IPS-20b (cell line): Measurements from ENCODE around the gene MYO5B.

ENCODE experiments used
- H3K27ac ChIP-seq: one replicate; pipeline ENCODE4 v1.5.1; 2013; ENCODE audit warnings: low read length
- H3K27me3 ChIP-seq: 2 replicates; pipeline ENCODE4 v1.6.1; 2013; ENCODE audit warnings: mild to moderate bottlenecking, low read length, inconsistent platforms; ENCODE audit not compliant: insufficient read depth
- H3K36me3 ChIP-seq: 2 replicates; pipeline ENCODE4 v1.6.1; 2013; ENCODE audit warnings: low read depth, mild to moderate bottlenecking, inconsistent platforms, low read length, moderate library complexity; ENCODE audit not compliant: insufficient read depth
- H3K4me1 ChIP-seq: 2 replicates; pipeline ENCODE4 v1.6.1; 2013; ENCODE audit warnings: mild to moderate bottlenecking, control low read depth, inconsistent platforms, low read length, moderate library complexity; ENCODE audit not compliant: insufficient read depth
- H3K4me3 ChIP-seq: 2 replicates; pipeline ENCODE4 v1.5.1; 2013; ENCODE audit warnings: mild to moderate bottlenecking, low read length, inconsistent platforms
- H3K9ac ChIP-seq: 2 replicates; pipeline ENCODE4 v1.6.1; 2013; ENCODE audit warnings: low read depth, mild to moderate bottlenecking, inconsistent platforms, low read length, moderate library complexity
- H3K9me3 ChIP-seq: 2 replicates; pipeline ENCODE4 v1.6.1; 2013; ENCODE audit warnings: mild to moderate bottlenecking, low read depth, low read length, inconsistent platforms; ENCODE audit not compliant: insufficient read depth

MYO5B gene

GRCh38 chr18:50094221-50094773 lies 100.7 kb downstream of the MYO5B start:
- no peaks in the 10 kb centered on the region for H3K9me3 ChIP-seq
- H3K36me3 ChIP-seq, result no peaks in the 10 kb centered on the region
- H3K27me3 ChIP-seq, result no peaks in the 10 kb centered on the region
- H3K4me1 ChIP-seq, result peaks cover 42% of the 10 kb centered on the region
- no peak overlapping the region for H3K4me3 ChIP-seq
- no peak overlapping the region for H3K9ac ChIP-seq
- no peak overlapping the region for H3K27ac ChIP-seq

DNA sequence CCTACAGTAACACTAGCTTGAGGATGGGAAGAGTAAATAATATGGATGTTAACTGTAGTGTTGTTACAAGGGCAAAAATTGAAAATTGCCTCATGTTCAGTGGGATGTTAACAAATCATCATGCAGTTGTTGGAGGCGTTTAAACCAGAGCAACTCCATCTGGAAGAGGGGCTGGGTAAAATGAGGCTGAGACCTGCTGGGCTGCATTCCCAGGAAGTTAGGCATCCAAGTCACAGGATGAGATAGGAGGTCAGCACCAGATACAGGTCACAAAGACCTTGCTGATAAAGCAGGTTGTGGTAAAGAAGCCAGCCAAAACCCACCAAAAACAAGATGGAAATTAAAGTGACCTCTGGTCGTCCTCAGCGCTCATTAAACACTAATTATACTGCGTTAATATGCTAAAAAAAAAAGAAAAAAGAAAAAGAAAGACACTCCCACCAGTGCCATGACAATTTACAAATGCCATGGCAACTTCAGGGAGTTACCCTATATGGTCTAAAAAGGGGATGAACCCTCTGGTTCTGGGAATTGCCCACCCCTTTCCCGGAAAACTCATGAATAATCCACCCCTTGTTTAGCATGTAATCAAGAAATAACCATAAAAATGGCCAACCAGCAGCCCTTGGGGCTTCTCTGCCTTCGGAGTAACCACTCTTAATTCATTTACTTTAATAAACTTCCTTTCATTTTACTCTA lies 101.4 kb downstream of the MYO5B start:
- H3K27me3 ChIP-seq, result no peaks in the 10 kb centered on the region
- H3K27ac ChIP-seq, result no peak overlapping the region
- H3K36me3 ChIP-seq, result no peaks in the 10 kb centered on the region
- no peak overlapping the region for H3K4me3 ChIP-seq
- no peak overlapping the region for H3K9ac ChIP-seq
- no peaks in the 10 kb centered on the region for H3K9me3 ChIP-seq
- H3K4me1 ChIP-seq, result peaks cover 42% of the 10 kb centered on the region

GRCh38 chr18:50092245-50092805 lies 102.6 kb downstream of the MYO5B start:
- peak overlapping the region; percentile 41 for H3K4me3 ChIP-seq
- no peak overlapping the region for H3K27ac ChIP-seq
- peaks cover 39% of the 10 kb centered on the region for H3K4me1 ChIP-seq

GRCh38 chr18:50091509-50092244 lies 103.3 kb downstream of the MYO5B start:
- Histone ChIP-seq H3K4me3 (peak overlapping the region; percentile 41), H3K27ac (no peak overlapping the region), H3K9me3 (no peaks in the 10 kb centered on the region), H3K36me3 (no peaks in the 10 kb centered on the region), H3K4me1 (peaks cover 39% of the 10 kb centered on the region), H3K27me3 (no peaks in the 10 kb centered on the region), H3K9ac (peak overlapping the region; percentile 49; the same call in 1 of the 2 replicates)

More at GRCh38 chr18:50092245-50092805, 102.6 kb downstream of the MYO5B start:
- H3K9ac ChIP-seq, result peak overlapping the region; percentile 49; the same call in 1 of the 2 replicates
- H3K27me3 ChIP-seq, result no peaks in the 10 kb centered on the region
- no peaks in the 10 kb centered on the region for H3K9me3 ChIP-seq
- H3K36me3 ChIP-seq, result no peaks in the 10 kb centered on the region

GRCh38 chr18:50090370-50091312 lies 104.3 kb downstream of the MYO5B start:
- H3K4me1 ChIP-seq, result peaks cover 39% of the 10 kb centered on the region

GRCh38 chr18:50089702-50090101 lies 105.2 kb downstream of the MYO5B start:
- H3K9ac ChIP-seq, result no peak overlapping the region
- H3K4me1 ChIP-seq, result peaks cover 39% of the 10 kb centered on the region
- H3K4me3 ChIP-seq, result no peak overlapping the region
- no peak overlapping the region for H3K27ac ChIP-seq
- no peaks in the 10 kb centered on the region for H3K36me3 ChIP-seq
- H3K9me3 ChIP-seq, result no peaks in the 10 kb centered on the region
- H3K27me3 ChIP-seq, result no peaks in the 10 kb centered on the region

More at GRCh38 chr18:50090370-50091312, 104.3 kb downstream of the MYO5B start:
- Histone ChIP-seq H3K27me3 (no peaks in the 10 kb centered on the region), H3K9me3 (no peaks in the 10 kb centered on the region), H3K27ac (no peak overlapping the region), H3K9ac (no peak overlapping the region), H3K36me3 (no peaks in the 10 kb centered on the region), H3K4me3 (no peak overlapping the region)

DNA sequence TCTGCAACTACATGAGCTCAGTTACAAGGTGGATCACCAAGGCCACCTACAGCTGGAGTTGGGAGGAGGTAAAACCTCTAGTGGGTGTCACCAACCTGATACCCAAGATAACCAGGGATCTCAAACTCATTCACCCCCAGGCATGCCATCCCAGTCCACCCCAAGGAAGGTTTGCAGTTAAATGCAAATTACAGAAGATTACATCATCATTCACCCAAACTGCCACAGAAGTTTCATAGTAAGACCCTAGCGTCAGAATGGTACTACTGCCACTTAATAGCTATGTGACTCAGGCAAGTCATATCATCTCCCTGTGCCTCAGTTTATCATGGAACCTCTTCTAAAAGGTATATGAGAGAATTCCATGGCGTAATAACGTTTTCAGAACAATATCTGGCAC lies 111.2 kb downstream of the MYO5B start:
- Histone ChIP-seq H3K4me3 (no peak overlapping the region), H3K27me3 (no peaks in the 10 kb centered on the region), H3K9ac (no peak overlapping the region), H3K9me3 (no peaks in the 10 kb centered on the region), H3K4me1 (0 out of 2 replicates have a peak, but pooled peaks cover 2% of the 10 kb centered on the region), H3K36me3 (no peaks in the 10 kb centered on the region), H3K27ac (no peak overlapping the region)

- Histone ChIP-seq H3K9me3 (no peaks in the 10 kb centered on the region), H3K36me3 (no peaks in the 10 kb centered on the region), H3K4me3 (no peak overlapping the region), H3K27ac (no peak overlapping the region), H3K27me3 (no peaks in the 10 kb centered on the region), H3K4me1 (0 out of 2 replicates have a peak, but pooled peaks cover 2% of the 10 kb centered on the region), H3K9ac (no peak overlapping the region)
These were observed 113.9 kb downstream of the MYO5B start for GRCh38 chr18:50080932-50081560.

DNA sequence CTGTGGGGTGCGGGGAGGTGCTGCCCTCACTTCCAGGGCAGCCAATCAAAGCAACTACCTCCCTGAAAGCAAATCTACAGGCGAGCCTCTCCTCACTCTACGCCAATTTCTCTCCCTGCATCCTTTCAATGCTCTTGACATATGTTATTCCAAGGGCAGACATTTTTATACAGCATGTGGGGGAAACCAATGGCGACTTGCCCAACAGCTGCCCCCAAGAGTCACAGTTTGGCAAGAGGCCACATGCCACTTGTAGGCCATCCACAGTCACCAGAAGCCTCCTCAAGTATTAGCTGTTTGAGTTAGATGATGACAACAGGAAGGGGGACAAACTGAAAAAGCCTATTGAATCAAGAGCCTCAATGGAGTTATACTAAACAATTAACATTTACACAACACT lies 114.6 kb downstream of the MYO5B start:
- Histone ChIP-seq H3K9me3 (no peaks in the 10 kb centered on the region), H3K9ac (no peak overlapping the region), H3K27me3 (no peaks in the 10 kb centered on the region), H3K36me3 (no peaks in the 10 kb centered on the region), H3K27ac (no peak overlapping the region), H3K4me1 (0 out of 2 replicates have a peak, but pooled peaks cover 2% of the 10 kb centered on the region), H3K4me3 (no peak overlapping the region)

- Histone ChIP-seq H3K27ac (no peak overlapping the region), H3K27me3 (no peaks in the 10 kb centered on the region)
These were observed 115.2 kb downstream of the MYO5B start for GRCh38 chr18:50079571-50080295.

More at GRCh38 chr18:50079571-50080295, 115.2 kb downstream of the MYO5B start:
- Histone ChIP-seq H3K9ac (no peak overlapping the region), H3K4me1 (0 out of 2 replicates have a peak, but pooled peaks cover 2% of the 10 kb centered on the region), H3K9me3 (no peaks in the 10 kb centered on the region), H3K36me3 (no peaks in the 10 kb centered on the region), H3K4me3 (no peak overlapping the region)
